Measurements from ENCODE around the gene FCHO1.

DNA sequence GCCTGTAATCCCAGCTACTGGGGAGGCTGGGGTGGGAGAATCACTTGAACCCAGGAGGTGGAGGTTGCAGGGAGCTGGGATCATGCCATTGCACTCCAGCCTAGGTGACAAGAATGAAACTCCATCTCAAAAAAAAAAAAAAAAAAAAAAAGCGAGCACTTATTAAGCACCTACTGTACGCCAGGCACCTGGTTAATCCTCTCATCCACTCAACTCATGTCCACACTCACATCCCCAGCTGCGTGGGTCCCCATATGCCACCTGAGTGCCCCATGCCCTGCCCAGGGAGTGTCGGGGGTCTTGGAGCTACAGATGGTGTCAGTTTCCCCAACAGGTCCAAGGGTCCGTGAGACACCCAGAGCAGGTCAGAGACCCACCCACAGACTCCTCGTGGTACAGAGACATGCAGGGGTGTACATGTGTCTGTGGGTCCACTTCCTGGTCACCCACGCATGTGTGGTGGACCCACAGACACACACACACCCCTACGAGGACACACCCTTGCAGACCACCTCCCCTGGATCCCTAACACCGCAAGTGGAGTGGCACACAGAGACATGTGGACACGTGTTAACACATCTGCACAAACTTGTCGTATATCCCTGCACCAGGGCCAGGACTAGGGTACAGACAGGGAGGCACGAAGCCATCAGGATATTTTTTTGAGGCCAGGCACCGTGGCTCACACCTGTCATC is 66.5 kb downstream of the FCHO1 start:
- TF ChIP-seq CTCF (conservative IDR thresholded peaks at IDR 0.05 in 1 of 2, IDR thresholded peaks at IDR 0.05 in 1 of 2; ENCODE audit: extremely low read depth in 1 of 2, insufficient read depth in 1 of 2, low read depth in 1 of 2, low read length in 2 of 2) = no peak
- no peak for TF ChIP-seq EZH2 (IDR thresholded peaks at IDR 0.05; ENCODE audit: borderline replicate concordance, low read length)
